HEK293 (cell line): ENCODE results near the gene VIT.

Experiments
- CTCF ChIA-PET: fragments of 350-600 bp; formaldehyde crosslinking; extraction: SDS; loops from one replicate; lab custom pipeline; 2021; ENCODE audit warnings: antibody characterized with exemption; lab: Yijun Ruan, JAX
- POLR2A ChIA-PET: fragments of 300-600 bp; formaldehyde crosslinking; extraction: SDS; loops from one replicate; lab custom pipeline; 2020; ENCODE audit warnings: antibody characterized with exemption, inconsistent platforms; lab: Yijun Ruan, JAX
- H3K27ac ChIP-seq: fragments of 200-500 bp; sonication (Bioruptor generic); 2 replicates; pipeline ENCODE4 v1.5.1; 2014; ENCODE audit warnings: low read depth, low read length, control low read depth, inconsistent platforms; ENCODE audit errors: extremely low read depth
- H3K36me3 ChIP-seq, 2 experiments: fragments of 200-500 bp in 1 of 2; sonication (Bioruptor generic) in 1 of 2; 1 replicate in 1 of 2; 2 replicates in 1 of 2; pipeline ENCODE4 v1.5.1; 2014 to 2017; ENCODE audit warnings: inconsistent platforms in 2 of 2, low read length in 2 of 2; ENCODE audit not compliant: control insufficient read depth in 2 of 2, insufficient read depth in 1 of 2
- H3K4me1 ChIP-seq: fragments of 200-500 bp; sonication (Bioruptor generic); 2 replicates; pipeline ENCODE4 v1.5.1; 2014; ENCODE audit warnings: mild to moderate bottlenecking, low read length, inconsistent platforms; ENCODE audit not compliant: control insufficient read depth, insufficient read depth
- H3K4me3 ChIP-seq: 2 replicates; pipeline ENCODE4 v1.5.1; 2011; ENCODE audit warnings: low read depth, mild to moderate bottlenecking, control low read depth, low read length, moderate library complexity
- H3K9me3 ChIP-seq: fragments of 200-500 bp; sonication (Bioruptor generic); 2 replicates; pipeline ENCODE4 v1.5.1; 2014; ENCODE audit warnings: low read depth, low read length, inconsistent platforms; ENCODE audit not compliant: control insufficient read depth, insufficient read depth
- BCL11A ChIP-seq: fragments of 450-650 bp; formaldehyde crosslinking; IDR thresholded peaks from 2 replicates; pipeline ENCODE4 v1.5.1; 2016; ENCODE audit warnings: low read depth, missing biosample characterization, missing genetic modification characterization
- BCL11B ChIP-seq: fragments of 450-650 bp; formaldehyde crosslinking; IDR thresholded peaks from 2 replicates; pipeline ENCODE4 v1.5.1; 2016; ENCODE audit warnings: low read depth, missing biosample characterization, missing genetic modification characterization
- FEZF1 ChIP-seq: fragments of 450-650 bp; formaldehyde crosslinking; IDR thresholded peaks from 2 replicates; pipeline ENCODE4 v1.5.1; 2016; ENCODE audit warnings: missing biosample characterization, missing genetic modification characterization
- IKZF3 ChIP-seq: fragments of 450-650 bp; IDR thresholded peaks from 2 replicates; pipeline ENCODE4 v1.5.0; 2018; ENCODE audit warnings: missing biosample characterization, mild to moderate bottlenecking, missing genetic modification characterization, moderate library complexity
- PRDM10 ChIP-seq: fragments of 450-650 bp; formaldehyde crosslinking; IDR thresholded peaks from 2 replicates; pipeline ENCODE4 v1.5.1; 2016; ENCODE audit warnings: missing biosample characterization, missing genetic modification characterization
- RBAK ChIP-seq: fragments of 450-650 bp; formaldehyde crosslinking; IDR thresholded peaks from 2 replicates; pipeline ENCODE4 v1.5.1; 2016; ENCODE audit warnings: missing biosample characterization, missing genetic modification characterization
- SP3 ChIP-seq: fragments of 450-650 bp; formaldehyde crosslinking; IDR thresholded peaks from 2 replicates; pipeline ENCODE4 v1.5.1; 2016; ENCODE audit warnings: missing biosample characterization, missing genetic modification characterization
- ZBTB21 ChIP-seq: fragments of 450-650 bp; formaldehyde crosslinking; IDR thresholded peaks from 2 replicates; pipeline ENCODE4 v1.5.1; 2017; ENCODE audit warnings: missing biosample characterization, missing genetic modification characterization
- ZFP41 ChIP-seq: fragments of 450-650 bp; formaldehyde crosslinking; IDR thresholded peaks from 2 replicates; pipeline ENCODE4 v1.5.1; 2016; ENCODE audit warnings: missing biosample characterization, missing genetic modification characterization, borderline replicate concordance
- ZNF26 ChIP-seq: fragments of 450-650 bp; formaldehyde crosslinking; IDR thresholded peaks from 2 replicates; pipeline ENCODE4 v1.5.1; 2016; ENCODE audit warnings: missing biosample characterization, missing genetic modification characterization
- ZNF302 ChIP-seq: fragments of 450-650 bp; formaldehyde crosslinking; IDR thresholded peaks from 2 replicates; pipeline ENCODE4 v1.5.1; 2016; ENCODE audit warnings: missing biosample characterization, missing genetic modification characterization, low read depth
- ZNF362 ChIP-seq: fragments of 450-650 bp; formaldehyde crosslinking; IDR thresholded peaks from 2 replicates; pipeline ENCODE4 v1.5.1; 2016; ENCODE audit warnings: missing biosample characterization, missing genetic modification characterization
- ZNF391 ChIP-seq: fragments of 450-650 bp; formaldehyde crosslinking; IDR thresholded peaks from 2 replicates; pipeline ENCODE4 v1.5.1; 2016; ENCODE audit warnings: low read depth, missing biosample characterization, missing genetic modification characterization, borderline replicate concordance
- ZNF677 ChIP-seq: fragments of 450-650 bp; IDR thresholded peaks from 2 replicates; pipeline ENCODE4 v1.5.0; 2018; ENCODE audit warnings: missing biosample characterization, mild to moderate bottlenecking, missing genetic modification characterization, moderate library complexity
- ZNF747 ChIP-seq: fragments of 450-650 bp; formaldehyde crosslinking; IDR thresholded peaks from 2 replicates; pipeline ENCODE4 v1.5.1; 2016; ENCODE audit warnings: missing biosample characterization, missing genetic modification characterization

Gene VIT

GRCh38 chr2:36820942-36821605 lies 124.6 kb downstream of the VIT start:
- Histone ChIP-seq H3K36me3 (no peaks in the 10 kb centered on the region), H3K27ac (no peak overlapping the region), H3K4me1 (no peaks in the 10 kb centered on the region), H3K9me3 (no peaks in the 10 kb centered on the region), H3K4me3 (no peak overlapping the region)
- ChIA-PET POLR2A (no interaction called here), CTCF (interaction anchor here (0.8 to 1.2 kb wide), 2 partner anchors 36 to 50 kb away, joined by 5 to 7 read pairs; no protein-coding TSS in a partner anchor)
- TF ChIP-seq ZFP41 (tag by site-specific recombination) (no peak), ZBTB21 (no peak), PRDM10 (no peak), FEZF1 (tag by site-specific recombination) (no peak), ZNF26 (tag by site-specific recombination) (no peak), ZNF677 (no peak), ZNF302 (tag by site-specific recombination) (no peak), BCL11B (tag by site-specific recombination) (no peak), ZNF362 (tag by site-specific recombination) (no peak), BCL11A (tag by site-specific recombination) (no peak), SP3 (tag by site-specific recombination) (no peak)

- TF ChIP-seq IKZF3 (no peak), ZNF747 (tag by site-specific recombination) (no peak), ZNF26 (tag by site-specific recombination) (no peak), ZNF391 (tag by site-specific recombination) (no peak), RBAK (no peak)
- POLR2A ChIA-PET, result no interaction called here
- Histone ChIP-seq H3K4me3 (no peak overlapping the region), H3K36me3 (no peaks in the 10 kb centered on the region), H3K4me1 (no peaks in the 10 kb centered on the region), H3K27ac (no peak overlapping the region), H3K9me3 (no peaks in the 10 kb centered on the region)
- CTCF ChIA-PET, result interaction anchor here (0.7 kb wide), 1 partner anchor 149 kb away, joined by 3 read pairs; no protein-coding TSS in a partner anchor
Measured at GRCh38 chr2:36823862-36824261, 127.4 kb downstream of the VIT start.
